ENCODE data around the gene ANKS1B. TPM values are rescaled to one million over a fixed set of nuclear protein-coding genes. Genes with fewer than 3 reads are reported as not detected.
A peak's percentile ranks its signal among the peaks of the same experiment; 100 is the strongest.
"Not testable (repeated sequence)": the region's sequence is repeated elsewhere in the genome, so short reads cannot be mapped to it uniquely, and the experiment has no call there.

The ANKS1B gene
- total RNA-seq, 2 donors from 2014 or later, result 45.5 to 65.9 TPM

GRCh38 chr12:98845957-98846356, 1138.8 kb downstream of the ANKS1B start:
- H3K9me3 ChIP-seq, result no peaks in the 10 kb centered on the region
- ATAC-seq (ENCODE audit: insufficient number of reproducible peaks, low FRiP score, low read depth) (no peak), DNase-seq (ENCODE audit: low spot score) (no peak)
- no peaks in the 10 kb centered on the region for H3K4me1 ChIP-seq (ENCODE audit: control insufficient read depth in 1 of 2, low read depth in 2 of 2)
- no peaks in the 10 kb centered on the region for H3K27me3 ChIP-seq (replicated peaks; ENCODE audit: insufficient read depth)
- H3K27ac ChIP-seq, result no peak overlapping the region
- H3K4me3 ChIP-seq, result no peak overlapping the region
- H3K36me3 ChIP-seq, result no peaks in the 10 kb centered on the region
- no peak for TF ChIP-seq CTCF (IDR thresholded peaks at IDR 0.05)

- TF ChIP-seq CTCF (IDR thresholded peaks at IDR 0.05), result no peak
- DNase-seq (ENCODE audit: low spot score), result no peak
- Histone ChIP-seq H3K4me3 (no peak overlapping the region), H3K27me3 (replicated peaks; ENCODE audit: insufficient read depth) (no peaks in the 10 kb centered on the region), H3K4me1 (ENCODE audit: control insufficient read depth in 1 of 2, low read depth in 2 of 2) (no peaks in the 10 kb centered on the region), H3K27ac (no peak overlapping the region), H3K36me3 (no peaks in the 10 kb centered on the region), H3K9me3 (no peaks in the 10 kb centered on the region)
- ATAC-seq (ENCODE audit: insufficient number of reproducible peaks, low FRiP score, low read depth), result no peak
Measured at GRCh38 chr12:98840325-98840724, 1144.4 kb downstream of the ANKS1B start.

- Histone ChIP-seq H3K9me3 (no peaks in the 10 kb centered on the region), H3K36me3 (no peaks in the 10 kb centered on the region), H3K4me1 (ENCODE audit: control insufficient read depth in 1 of 2, low read depth in 2 of 2) (no peaks in the 10 kb centered on the region), H3K27me3 (replicated peaks; ENCODE audit: insufficient read depth) (no peaks in the 10 kb centered on the region), H3K4me3 (no peak overlapping the region), H3K27ac (no peak overlapping the region)
- DNase-seq (ENCODE audit: low spot score) (no peak), ATAC-seq (ENCODE audit: insufficient number of reproducible peaks, low FRiP score, low read depth) (no peak)
- peak; percentile 41 for TF ChIP-seq CTCF (IDR thresholded peaks at IDR 0.05)
Measured at GRCh38 chr12:98838231-98838647, 1146.5 kb downstream of the ANKS1B start.

GRCh38 chr12:98837134-98837752, 1147.5 kb downstream of the ANKS1B start:
- not testable (repeated sequence) for H3K36me3 ChIP-seq; H3K27me3 ChIP-seq (replicated peaks; ENCODE audit: insufficient read depth); DNase-seq (ENCODE audit: low spot score); H3K4me3 ChIP-seq; ATAC-seq (ENCODE audit: insufficient number of reproducible peaks, low FRiP score, low read depth); H3K27ac ChIP-seq; H3K9me3 ChIP-seq; H3K4me1 ChIP-seq (ENCODE audit: control insufficient read depth in 1 of 2, low read depth in 2 of 2)

- Histone ChIP-seq H3K4me1 (ENCODE audit: control insufficient read depth in 1 of 2, low read depth in 2 of 2) (no peaks in the 10 kb centered on the region), H3K27ac (no peak overlapping the region), H3K36me3 (no peaks in the 10 kb centered on the region), H3K4me3 (no peak overlapping the region), H3K9me3 (no peaks in the 10 kb centered on the region), H3K27me3 (replicated peaks; ENCODE audit: insufficient read depth) (no peaks in the 10 kb centered on the region)
- ATAC-seq (ENCODE audit: insufficient number of reproducible peaks, low FRiP score, low read depth), result no peak
- TF ChIP-seq CTCF (IDR thresholded peaks at IDR 0.05), result no peak
- DNase-seq (ENCODE audit: low spot score), result no peak
Measured at GRCh38 chr12:98830657-98831056, 1154.1 kb downstream of the ANKS1B start.
